ENCODE data around the gene LTBP3. TPM values are rescaled to one million over a fixed set of nuclear protein-coding genes. Genes with fewer than 3 reads are reported as not detected.
"Not testable (repeated sequence)": the region's sequence is repeated elsewhere in the genome, so short reads cannot be mapped to it uniquely, and the experiment has no call there.

Gene LTBP3
- total and polyA plus RNA-seq, 2 donors (not counting 3 experiments of a cell fraction or from before 2014, with no cell fraction given): 120 to 209 TPM

DNA sequence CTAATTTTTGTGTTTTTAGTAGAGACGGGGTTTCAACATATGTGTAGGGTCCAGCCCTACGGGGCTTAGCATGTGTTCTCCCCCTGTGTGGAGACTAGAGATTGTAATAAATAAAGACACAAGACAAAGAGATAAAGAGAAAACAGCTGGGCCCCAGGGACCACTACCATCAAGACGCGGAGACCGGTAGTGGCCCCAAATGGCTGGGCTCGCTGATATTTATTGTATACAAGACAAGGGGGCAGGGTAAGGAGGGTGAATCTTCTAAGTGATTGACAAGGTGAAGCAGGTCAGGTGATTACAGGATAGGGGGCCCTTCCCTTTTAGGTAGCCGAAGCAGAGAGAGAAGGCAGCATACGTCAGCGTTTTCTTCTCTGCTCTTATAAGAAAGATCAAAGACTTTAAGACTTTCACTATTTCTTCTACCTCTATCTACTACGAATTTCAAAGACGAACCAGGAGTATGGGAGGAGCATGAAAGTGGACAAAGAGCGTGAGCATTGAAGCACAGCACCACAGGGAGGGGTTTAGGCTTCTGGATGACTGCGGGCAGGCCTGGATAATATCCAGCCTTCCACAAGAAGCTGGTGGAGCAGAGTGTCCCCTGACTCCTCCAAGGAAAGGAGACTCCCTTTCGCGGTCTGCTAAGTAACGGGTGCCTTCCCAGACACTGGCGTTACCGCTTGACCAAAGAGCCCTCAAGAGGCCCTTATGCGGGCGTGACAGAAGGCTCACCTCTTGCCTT lies 36.2 kb downstream of the LTBP3 start:
- dilution Hi-C loops (cut with MboI; ENCODE audit: extremely low pct_ligation_motif_present, low sequenced_read_pairs); H3K9ac ChIP-seq (replicated peaks; ENCODE audit: extremely low read depth, insufficient read depth, low read length); BruUV-seq (replicated peaks); H3K9me1 ChIP-seq (replicated peaks; ENCODE audit: control insufficient read depth, extremely low read depth, insufficient read depth, low read length); H3K27me3 ChIP-seq (ENCODE audit: control insufficient read depth in 2 of 2, insufficient read depth in 2 of 2, low read length in 2 of 2); H2AFZ ChIP-seq (ENCODE audit: low read depth, low read length); intact Hi-C loops (cut with micrococcal nuclease); POLR2A ChIA-PET; H4K20me1 ChIP-seq (replicated peaks; ENCODE audit: control insufficient read depth, extremely low read depth, insufficient read depth, low read length); H3K36me3 ChIP-seq (ENCODE audit: control insufficient read depth in 2 of 2, extremely low read depth in 1 of 2, insufficient read depth in 2 of 2, low read length in 2 of 2); DNase-seq (ENCODE audit: low read depth, low spot score); H3K9me3 ChIP-seq (replicated peaks; ENCODE audit: control insufficient read depth, insufficient read depth, low read length); H3K4me3 ChIP-seq (replicated peaks in 1 of 3; ENCODE audit: insufficient read depth in 1 of 3, low read depth in 1 of 3, low read length in 3 of 3); CTCF ChIA-PET; FAIRE-seq; H3K27ac ChIP-seq (ENCODE audit: insufficient read depth, low read depth, low read length); H3K4me2 ChIP-seq (ENCODE audit: insufficient read depth, low read length): not testable (repeated sequence)
- H3K79me2 ChIP-seq (ENCODE audit: control insufficient read depth, insufficient read depth, low read length): peaks cover 19% of the 10 kb centered on the region
- peaks cover 11% of the 10 kb centered on the region for H3K4me1 ChIP-seq (ENCODE audit: control insufficient read depth, extremely low read depth, insufficient read depth, low read length)

DNA sequence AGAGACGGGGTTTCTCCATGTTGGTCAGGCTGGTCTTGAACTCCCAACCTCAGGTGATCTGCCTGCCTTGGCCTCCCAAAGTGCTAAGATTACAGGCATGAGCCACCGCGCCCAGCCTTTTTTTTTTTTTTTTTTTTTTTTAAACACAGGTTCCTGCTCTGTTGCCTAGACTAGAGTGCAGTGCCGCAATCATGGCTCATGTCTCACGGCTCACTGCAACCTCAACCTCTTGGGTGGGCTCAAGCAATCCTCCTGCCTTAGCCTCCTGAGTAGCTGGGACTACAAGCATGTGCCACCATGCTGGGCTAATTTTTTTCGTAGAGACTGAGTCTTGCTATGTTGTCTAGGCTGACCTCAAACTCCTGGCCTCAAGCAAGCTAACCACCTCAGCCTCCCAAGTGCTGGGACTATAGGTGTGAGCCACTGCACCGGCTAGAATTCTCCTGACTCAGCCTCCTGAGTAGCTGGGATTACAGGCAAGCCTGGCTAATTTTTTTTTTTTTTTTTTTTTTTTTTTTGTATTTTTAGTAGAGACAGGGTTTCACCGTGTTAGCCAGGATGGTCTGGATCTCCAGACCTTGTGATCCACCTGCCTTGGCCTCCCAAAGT lies 39.1 kb downstream of the LTBP3 start:
- BruUV-seq (replicated peaks); intact Hi-C loops (cut with micrococcal nuclease): not testable (repeated sequence)

More for the DNA sequence above, 39.1 kb downstream of the LTBP3 start:
- H3K9me3 ChIP-seq (replicated peaks; ENCODE audit: control insufficient read depth, insufficient read depth, low read length); H3K4me1 ChIP-seq (ENCODE audit: control insufficient read depth, extremely low read depth, insufficient read depth, low read length); H3K36me3 ChIP-seq (ENCODE audit: control insufficient read depth in 2 of 2, extremely low read depth in 1 of 2, insufficient read depth in 2 of 2, low read length in 2 of 2); DNase-seq (ENCODE audit: low read depth, low spot score); H3K79me2 ChIP-seq (ENCODE audit: control insufficient read depth, insufficient read depth, low read length); H3K9ac ChIP-seq (replicated peaks; ENCODE audit: extremely low read depth, insufficient read depth, low read length); H2AFZ ChIP-seq (ENCODE audit: low read depth, low read length); H3K9me1 ChIP-seq (replicated peaks; ENCODE audit: control insufficient read depth, extremely low read depth, insufficient read depth, low read length); dilution Hi-C loops (cut with MboI; ENCODE audit: extremely low pct_ligation_motif_present, low sequenced_read_pairs); H3K4me3 ChIP-seq (replicated peaks in 1 of 3; ENCODE audit: insufficient read depth in 1 of 3, low read depth in 1 of 3, low read length in 3 of 3); H3K27me3 ChIP-seq (ENCODE audit: control insufficient read depth in 2 of 2, insufficient read depth in 2 of 2, low read length in 2 of 2); H4K20me1 ChIP-seq (replicated peaks; ENCODE audit: control insufficient read depth, extremely low read depth, insufficient read depth, low read length); FAIRE-seq; H3K27ac ChIP-seq (ENCODE audit: insufficient read depth, low read depth, low read length); H3K4me2 ChIP-seq (ENCODE audit: insufficient read depth, low read length): not testable (repeated sequence)
- ChIA-PET POLR2A (interaction anchor here (0.6 kb wide), 1 partner anchor 10 kb away, joined by 3 read pairs; no protein-coding TSS in a partner anchor), CTCF (interaction anchor here (1.6 kb wide), 1 partner anchor 103 kb away, joined by 4 read pairs; no protein-coding TSS in a partner anchor)

Data from endothelial cell of umbilical vein (primary cell).